Heart left ventricle (tissue), 13 donors: ENCODE measurements around the gene N4BP3.

Experiments used
- POLR2A ChIP-seq, 2 donors: fragments of 450-650 bp; IDR thresholded peaks; one replicate each; pipeline ENCODE4 v1.6.1; 2017; ENCODE audit warnings: antibody characterized with exemption in 2 of 2, mild to moderate bottlenecking in 2 of 2, moderate library complexity in 2 of 2
- TF ChIP-seq, protein P1 (sequence below), 12 donors: fragments of 200-600 bp; sonication (generic) in 4 of 12; IDR thresholded peaks; one replicate each; pipeline versions ENCODE4 v1.5.0 to v1.8.0; 2018 to 2022; ENCODE audit warnings: antibody characterized with exemption in 12 of 12, mild to moderate bottlenecking in 5 of 12
- donor health status: ischemic (EF 13 %, LVEDD 7.1; RV severe dilation, severe dysfunction).
- donor health status: DM: no; HTN: yes; CAD: no.
- donor health status: DM: no; HTN: no; CAD: no.
- donor health status: ischemic (EF 25% LVEDD 6.9; RV normal size, moderate dysfunction).
- donor health status: ischemic (EF 25% LVEDD 5.7; RV mildly dilated, moderate dysfunction).
- donor health status: ischemic (EF 35%, LVEDD 5.7; RV mildly dilated, moderate dysfunction).
- donor health status: nonischemic (EF 11% LVEDD 7.7; RV severe dilation, severe dysfunction).
- donor health status: DM: yes; HTN: yes; CAD: no.
- donor health status: PGD.
- donor health status: ischemic (EF 29% LVEDD 5.4; RV normal size, mild dysfunction).
- donor health status: nonischemic (EF 23%, LVEDD 6.1; RV moderate dilation, normal function).

DNA sequence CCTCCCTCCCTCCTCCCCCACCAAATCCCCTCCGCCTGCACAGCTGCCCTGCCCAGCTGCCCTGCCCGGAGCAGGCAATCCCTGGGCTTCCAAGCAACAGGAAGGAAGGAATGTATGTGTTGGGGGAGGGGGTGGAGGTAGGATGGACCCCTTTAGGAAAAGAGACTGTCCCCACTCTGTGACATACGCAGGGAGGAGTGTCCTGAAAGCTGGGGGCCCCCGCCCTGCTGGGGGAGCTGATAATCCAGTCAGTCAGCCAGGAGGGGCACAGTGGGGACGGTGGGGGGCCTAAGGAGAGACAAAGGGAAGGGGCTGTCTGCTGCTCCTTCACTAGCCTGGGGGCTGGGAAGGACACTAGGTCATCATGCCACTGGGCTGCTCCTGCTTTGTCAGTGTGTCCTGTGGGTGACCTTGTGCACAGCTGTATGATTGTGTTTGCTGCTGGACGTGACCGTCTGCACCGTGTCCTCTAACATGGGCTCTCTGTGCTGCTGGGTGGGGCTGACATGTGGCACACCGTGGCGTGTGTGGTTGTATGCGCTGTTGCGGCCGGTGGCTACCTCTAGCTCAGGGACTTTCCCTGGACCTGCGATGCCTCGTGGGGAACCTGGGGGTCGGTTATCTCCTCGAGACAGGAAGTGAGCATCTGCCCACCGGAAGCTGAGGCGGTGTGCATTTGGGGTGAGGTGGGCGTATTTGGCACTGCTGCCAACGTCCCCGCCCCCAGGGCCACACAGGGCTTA, 3.0 kb downstream of the N4BP3 start:
- TF ChIP-seq, protein P1, sequence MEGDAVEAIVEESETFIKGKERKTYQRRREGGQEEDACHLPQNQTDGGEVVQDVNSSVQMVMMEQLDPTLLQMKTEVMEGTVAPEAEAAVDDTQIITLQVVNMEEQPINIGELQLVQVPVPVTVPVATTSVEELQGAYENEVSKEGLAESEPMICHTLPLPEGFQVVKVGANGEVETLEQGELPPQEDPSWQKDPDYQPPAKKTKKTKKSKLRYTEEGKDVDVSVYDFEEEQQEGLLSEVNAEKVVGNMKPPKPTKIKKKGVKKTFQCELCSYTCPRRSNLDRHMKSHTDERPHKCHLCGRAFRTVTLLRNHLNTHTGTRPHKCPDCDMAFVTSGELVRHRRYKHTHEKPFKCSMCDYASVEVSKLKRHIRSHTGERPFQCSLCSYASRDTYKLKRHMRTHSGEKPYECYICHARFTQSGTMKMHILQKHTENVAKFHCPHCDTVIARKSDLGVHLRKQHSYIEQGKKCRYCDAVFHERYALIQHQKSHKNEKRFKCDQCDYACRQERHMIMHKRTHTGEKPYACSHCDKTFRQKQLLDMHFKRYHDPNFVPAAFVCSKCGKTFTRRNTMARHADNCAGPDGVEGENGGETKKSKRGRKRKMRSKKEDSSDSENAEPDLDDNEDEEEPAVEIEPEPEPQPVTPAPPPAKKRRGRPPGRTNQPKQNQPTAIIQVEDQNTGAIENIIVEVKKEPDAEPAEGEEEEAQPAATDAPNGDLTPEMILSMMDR (IDR thresholded peaks at IDR 0.05), result no peak
- TF ChIP-seq POLR2A (IDR thresholded peaks at IDR 0.05), result no peak
